GM21526 (cell line): ENCODE measurements around the gene NRAP.

Experiments
- ATAC-seq: cut with Tn5 transposase; IDR thresholded peaks from one replicate; pipeline ENCODE4 v1.9.1; 2021; ENCODE audit warnings: moderate library complexity; ENCODE audit not compliant: unreplicated experiment, low FRiP score

The NRAP gene

DNA sequence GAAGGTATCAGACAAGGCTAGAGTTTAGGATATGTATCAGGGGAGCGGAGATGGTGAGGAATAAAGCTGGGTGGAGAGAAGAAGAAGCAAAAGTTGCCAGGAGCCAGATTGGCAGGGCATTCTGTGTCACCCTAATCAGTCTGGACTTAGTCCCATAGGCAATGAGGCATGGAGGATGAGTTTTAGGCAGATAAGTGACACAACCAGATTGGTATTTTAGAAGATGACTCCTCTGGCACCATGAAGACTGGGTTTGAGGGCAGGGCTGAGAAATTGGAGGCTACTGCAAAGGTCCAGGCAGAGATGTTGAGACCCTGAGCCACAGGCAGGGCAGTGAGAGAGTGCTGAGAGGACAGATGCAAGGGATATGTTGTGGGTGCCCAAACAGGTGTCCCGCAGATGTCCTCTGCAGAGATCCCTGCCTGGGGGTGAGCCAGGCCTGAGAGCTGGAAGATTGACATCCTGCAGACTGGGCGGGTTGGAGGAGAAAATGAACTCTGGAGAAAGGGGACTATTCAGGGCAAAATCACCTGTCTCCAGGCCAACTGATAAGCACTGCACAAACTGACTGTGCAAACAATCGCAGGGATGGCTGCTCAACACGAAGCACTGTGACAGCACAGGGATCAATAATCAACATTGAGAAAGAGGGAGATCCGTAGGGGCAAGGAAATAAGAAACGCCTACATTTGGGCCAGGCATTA is 122.8 kb downstream of the NRAP start:
- ATAC-seq = no peak

DNA sequence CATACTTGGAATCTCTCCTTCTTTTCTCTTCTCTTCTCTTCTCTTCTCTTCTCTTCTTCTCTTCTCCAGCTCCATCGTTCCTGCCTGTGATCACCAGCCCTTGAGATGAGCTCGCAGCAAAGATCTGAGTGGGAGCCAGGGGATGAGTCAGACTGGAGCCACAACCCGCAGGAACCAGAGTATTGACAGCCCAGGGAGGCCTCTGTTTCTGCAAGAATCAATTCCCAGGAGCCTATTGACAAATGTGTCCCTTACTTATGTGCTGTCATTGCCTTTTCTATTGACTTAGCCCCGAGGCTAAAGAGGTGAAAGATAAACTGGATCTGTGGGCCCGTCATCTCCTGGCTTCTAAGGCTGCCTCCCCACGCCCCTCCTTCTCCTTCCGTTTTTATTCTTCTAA is 124.1 kb downstream of the NRAP start:
- ATAC-seq = no peak
